Stimulated activated CD8-positive, alpha-beta memory T cell treated with anti-CD3 and anti-CD28 coated beads, Interleukin-15, amount 100 ng/mL, for 24 hours (primary cell): ENCODE data around the gene LENG1.
"Not testable (repeated sequence)": the region's sequence is repeated elsewhere in the genome, so short reads cannot be mapped to it uniquely, and the experiment has no call there.

Source experiments
- DNase-seq: peaks from one replicate; pipeline ENCODE4 v3.0.0-alpha.2; 2020; ENCODE audit warnings: low read depth

LENG1 gene

GRCh38 chr19:54189735-54190502, 30.4 kb upstream of the LENG1 start:
- DNase-seq, result peak; percentile 97

- DNase-seq, result no peak
These were observed 29.7 kb upstream of the LENG1 start, which contains the start of gene MBOAT7 for GRCh38 chr19:54189145-54189734. Gene MBOAT7, minus strand, starts transcription at chr19:54189580. Its CDS starts 1,072 bp downstream, at chr19:54188508.

GRCh38 chr19:54188215-54188871, 28.8 kb upstream of the LENG1 start:
- no peak for DNase-seq

GRCh38 chr19:54186934-54187381, 27.4 kb upstream of the LENG1 start:
- no peak for DNase-seq

GRCh38 chr19:54186351-54186750, 26.8 kb upstream of the LENG1 start:
- DNase-seq, result no peak

GRCh38 chr19:54183431-54183830, 23.9 kb upstream of the LENG1 start:
- no peak for DNase-seq

- not testable (repeated sequence) for DNase-seq
These were observed 22.4 kb upstream of the LENG1 start for GRCh38 chr19:54181894-54182293.

- no peak for DNase-seq
These were observed 21.2 kb upstream of the LENG1 start for GRCh38 chr19:54180691-54181091.

- no peak for DNase-seq
These were observed 20.5 kb upstream of the LENG1 start for GRCh38 chr19:54179921-54180461.

GRCh38 chr19:54179262-54179852, 19.8 kb upstream of the LENG1 start:
- no peak for DNase-seq

GRCh38 chr19:54178581-54179261, 19.2 kb upstream of the LENG1 start:
- no peak for DNase-seq

- no peak for DNase-seq
These were observed 14.7 kb upstream of the LENG1 start for GRCh38 chr19:54173951-54174834.

- no peak for DNase-seq
These were observed 13.8 kb upstream of the LENG1 start for GRCh38 chr19:54173359-54173699.

- no peak for DNase-seq
These were observed 13.2 kb upstream of the LENG1 start, which contains the start of gene TMC4 for GRCh38 chr19:54172471-54173358. Gene TMC4, minus strand, starts transcription at chr19:54173160. Its CDS starts 43 bp downstream, at chr19:54173117.

- not testable (repeated sequence) for DNase-seq
These were observed 12.4 kb upstream of the LENG1 start for GRCh38 chr19:54171736-54172431.

GRCh38 chr19:54169149-54169740, 9.7 kb upstream of the LENG1 start:
- DNase-seq, result no peak

- peak; percentile 98 for DNase-seq
These were observed 8.8 kb upstream of the LENG1 start for GRCh38 chr19:54168174-54168917.

GRCh38 chr19:54165222-54165621, 5.7 kb upstream of the LENG1 start:
- no peak for DNase-seq
